HG03064 (cell line): Measurements from ENCODE around the gene CNOT6L.

Source experiments
- ATAC-seq: cut with Tn5 transposase; IDR thresholded peaks from one replicate; pipeline ENCODE4 v1.9.1; 2021; ENCODE audit warnings: low read depth; ENCODE audit not compliant: unreplicated experiment

CNOT6L gene

GRCh38 chr4:77715414-77716290 lies 103.5 kb downstream of the CNOT6L start:
- ATAC-seq = no peak

- ATAC-seq = no peak
Observed at GRCh38 chr4:77714514-77714913, 104.7 kb downstream of the CNOT6L start.

- no peak for ATAC-seq
Observed at GRCh38 chr4:77713884-77714283, 105.3 kb downstream of the CNOT6L start.

- ATAC-seq = no peak
Observed at GRCh38 chr4:77712675-77713074, 106.5 kb downstream of the CNOT6L start.

- no peak for ATAC-seq
Observed at GRCh38 chr4:77711469-77711868, 107.7 kb downstream of the CNOT6L start.

- no peak for ATAC-seq
Observed at GRCh38 chr4:77710684-77711083, 108.5 kb downstream of the CNOT6L start.

GRCh38 chr4:77710059-77710458 lies 109.1 kb downstream of the CNOT6L start:
- ATAC-seq = no peak

GRCh38 chr4:77706717-77707116 lies 112.5 kb downstream of the CNOT6L start:
- ATAC-seq = no peak

- ATAC-seq = no peak
Observed at GRCh38 chr4:77703666-77704065, 115.5 kb downstream of the CNOT6L start.

GRCh38 chr4:77701121-77701520 lies 118.0 kb downstream of the CNOT6L start:
- no peak for ATAC-seq

GRCh38 chr4:77699731-77700210 lies 119.4 kb downstream of the CNOT6L start:
- ATAC-seq = no peak

- no peak for ATAC-seq
Observed at GRCh38 chr4:77697860-77698590, 121.1 kb downstream of the CNOT6L start.

GRCh38 chr4:77695774-77696173 lies 123.4 kb downstream of the CNOT6L start:
- no peak for ATAC-seq

- ATAC-seq = no peak
Observed at GRCh38 chr4:77692847-77693432, 126.2 kb downstream of the CNOT6L start.

- ATAC-seq = no peak
Observed at GRCh38 chr4:77681792-77682191, 137.4 kb downstream of the CNOT6L start.

- no peak for ATAC-seq
Observed at GRCh38 chr4:77676842-77677241, 142.3 kb downstream of the CNOT6L start.

- no peak for ATAC-seq
Observed at GRCh38 chr4:77671051-77671450, 148.1 kb downstream of the CNOT6L start.

- ATAC-seq = no peak
Observed at GRCh38 chr4:77669946-77670590, 149.1 kb downstream of the CNOT6L start.

- ATAC-seq = no peak
Observed at GRCh38 chr4:77665381-77666069, 153.6 kb downstream of the CNOT6L start.
